ENCODE results near the gene GMCL2.
"Not testable (repeated sequence)": the region's sequence is repeated elsewhere in the genome, so short reads cannot be mapped to it uniquely, and the experiment has no call there.

The GMCL2 gene

GRCh38 chr5:178205749-178206047, 18.5 kb upstream of the GMCL2 start:
- no peak for DNase-seq

GRCh38 chr5:178204935-178205748, 18.0 kb upstream of the GMCL2 start:
- DNase-seq = peak; percentile 49 to 52 (median 50)

- peak; percentile 85 to 97 (median 94) for DNase-seq
Measured at GRCh38 chr5:178204182-178204934, 17.2 kb upstream of the GMCL2 start, which contains the start of gene HNRNPAB. TSS of gene HNRNPAB (plus strand) at chr5:178204533. CDS start at chr5:178204838, 305 bp downstream.

GRCh38 chr5:178203670-178204181, 16.6 kb upstream of the GMCL2 start:
- peak in 1 of 3 experiments; percentile 53 for DNase-seq

- no peak for DNase-seq
Measured at GRCh38 chr5:178202541-178202940, 15.4 kb upstream of the GMCL2 start.

- no peak for DNase-seq
Measured at GRCh38 chr5:178201927-178202235, 14.7 kb upstream of the GMCL2 start.

GRCh38 chr5:178201221-178201926, 14.2 kb upstream of the GMCL2 start:
- DNase-seq = no peak

GRCh38 chr5:178199581-178200434, 12.6 kb upstream of the GMCL2 start:
- no peak for DNase-seq

- DNase-seq = no peak
Measured at GRCh38 chr5:178198706-178199105, 11.5 kb upstream of the GMCL2 start.

GRCh38 chr5:178198151-178198550, 11.0 kb upstream of the GMCL2 start:
- DNase-seq = not testable (repeated sequence)

- DNase-seq = no peak
Measured at GRCh38 chr5:178196986-178197385, 9.8 kb upstream of the GMCL2 start.

GRCh38 chr5:178196281-178196812, 9.2 kb upstream of the GMCL2 start:
- DNase-seq = no peak

- no peak for DNase-seq
Measured at GRCh38 chr5:178194026-178194425, 6.9 kb upstream of the GMCL2 start.

- DNase-seq = no peak
Measured at GRCh38 chr5:178193251-178193809, 6.2 kb upstream of the GMCL2 start.

GRCh38 chr5:178192787-178193186, 5.6 kb upstream of the GMCL2 start:
- no peak for DNase-seq

GRCh38 chr5:178192244-178192643, 5.1 kb upstream of the GMCL2 start:
- DNase-seq = no peak

GRCh38 chr5:178191661-178192060, 4.5 kb upstream of the GMCL2 start:
- no peak for DNase-seq

GRCh38 chr5:178189433-178189832, 2.3 kb upstream of the GMCL2 start:
- no peak for DNase-seq

- DNase-seq = no peak
Measured at GRCh38 chr5:178186427-178186826, 744 bp downstream of the GMCL2 start.

GRCh38 chr5:178182158-178182876, 4.9 kb downstream of the GMCL2 start:
- no peak for DNase-seq
